ENCODE measurements around the gene C3orf22.
A peak's percentile ranks its signal among the peaks of the same experiment; 100 is the strongest.
"Not testable (repeated sequence)": the region's sequence is repeated elsewhere in the genome, so short reads cannot be mapped to it uniquely, and the experiment has no call there.

The C3orf22 gene

DNA sequence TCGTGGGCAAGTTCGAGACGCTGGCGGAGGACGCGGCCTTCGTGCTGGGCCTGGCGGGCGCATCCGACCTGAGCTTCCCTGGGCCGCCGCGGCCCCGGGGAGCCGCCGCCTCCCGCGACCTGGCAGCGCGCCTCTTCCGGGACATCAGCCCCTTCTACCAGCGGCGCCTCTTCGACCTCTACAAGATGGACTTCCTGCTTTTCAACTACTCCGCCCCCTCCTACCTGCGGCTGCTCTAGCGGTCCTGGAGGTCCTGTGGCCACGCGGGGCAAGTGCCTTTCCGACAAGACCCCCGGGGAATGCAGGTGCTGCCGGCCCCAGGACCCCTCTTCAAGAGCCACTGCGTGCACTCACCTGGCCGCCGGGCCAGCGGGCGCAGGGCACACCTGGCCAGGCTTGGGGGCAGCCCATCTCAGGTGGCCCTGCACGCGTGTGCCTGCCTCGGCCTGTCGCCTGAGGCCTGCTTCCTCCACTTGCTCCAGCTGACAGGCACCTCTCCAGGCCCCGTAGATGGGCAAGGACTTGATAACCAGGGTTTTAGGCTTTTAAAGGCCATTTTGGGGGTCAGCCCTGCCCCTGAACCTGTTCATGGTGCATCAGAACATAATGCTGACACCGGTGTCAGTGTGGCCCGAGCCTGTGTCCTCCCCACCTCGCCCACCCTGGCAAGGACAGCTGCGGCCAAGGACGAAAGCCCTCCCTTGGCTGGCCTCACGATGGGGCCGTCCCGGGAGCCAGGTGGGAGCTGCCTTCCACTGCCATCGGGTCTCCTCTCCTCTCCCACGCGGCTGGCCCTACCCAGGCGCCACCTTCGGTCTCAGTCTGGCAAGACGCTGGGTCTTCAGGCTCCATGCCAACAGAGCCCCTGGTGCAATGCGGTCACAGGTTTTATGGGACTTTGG is 16.1 kb downstream of the C3orf22 start:
- no peak for DNase-seq (ENCODE audit: low read depth)

DNA sequence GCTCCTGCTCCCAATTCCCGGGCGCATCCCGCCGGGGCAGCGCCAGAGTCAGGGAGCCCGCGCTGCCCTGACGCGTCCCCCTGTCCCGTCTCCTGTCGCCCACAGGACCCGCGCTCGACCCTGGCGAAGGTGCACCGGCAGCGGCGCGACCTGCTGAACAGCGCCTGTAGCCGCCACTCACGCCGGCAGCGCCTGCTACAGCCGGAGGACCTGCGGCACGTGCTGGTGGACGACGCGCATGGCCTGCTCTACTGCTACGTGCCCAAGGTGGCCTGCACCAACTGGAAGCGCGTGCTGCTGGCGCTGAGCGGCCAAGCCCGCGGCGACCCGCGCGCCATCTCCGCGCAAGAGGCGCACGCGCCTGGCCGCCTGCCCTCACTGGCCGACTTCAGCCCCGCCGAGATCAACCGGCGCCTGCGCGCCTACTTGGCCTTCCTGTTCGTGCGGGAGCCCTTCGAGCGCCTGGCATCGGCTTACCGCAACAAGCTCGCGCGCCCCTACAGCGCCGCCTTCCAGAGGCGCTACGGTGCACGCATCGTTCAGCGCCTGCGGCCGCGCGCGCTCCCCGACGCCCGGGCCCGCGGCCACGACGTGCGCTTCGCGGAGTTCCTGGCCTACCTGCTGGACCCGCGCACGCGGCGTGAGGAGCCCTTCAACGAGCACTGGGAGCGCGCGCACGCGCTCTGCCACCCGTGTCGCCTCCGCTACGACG is 16.9 kb downstream of the C3orf22 start:
- no peak for DNase-seq (ENCODE audit: low read depth)

DNA sequence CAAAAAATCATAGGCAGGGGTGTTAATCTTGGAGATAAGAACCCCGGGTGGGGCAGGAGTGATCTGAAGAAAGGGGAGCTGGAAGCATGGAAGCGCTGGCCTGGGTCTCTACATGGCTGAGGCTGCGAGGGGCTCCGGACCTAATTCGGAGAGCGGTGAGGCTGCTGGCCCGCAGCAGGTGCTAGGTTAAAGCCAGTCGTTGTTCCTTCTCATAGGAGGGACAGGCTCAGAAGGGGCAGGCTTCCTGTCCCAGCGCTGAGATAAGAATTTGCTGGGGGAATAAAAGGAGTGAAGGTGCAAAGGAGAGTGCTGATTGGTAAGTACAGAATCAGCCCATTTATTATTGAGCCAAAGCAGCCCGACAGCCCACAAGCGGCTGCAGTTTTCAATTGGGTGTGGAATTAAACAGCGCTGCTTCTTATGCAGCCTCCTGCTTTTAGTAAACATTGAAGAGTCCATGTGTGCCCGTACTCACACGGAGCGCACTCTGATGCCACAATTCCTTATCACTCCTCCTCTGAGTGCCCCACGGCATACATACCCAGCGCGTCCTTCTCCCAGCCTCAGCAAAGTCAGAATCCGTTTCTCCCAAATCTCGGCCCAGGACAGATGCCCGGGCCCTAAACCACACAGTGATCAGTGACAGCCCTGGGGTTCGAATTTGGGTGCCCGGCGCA is 17.6 kb downstream of the C3orf22 start:
- DNase-seq (ENCODE audit: low read depth), result no peak

DNA sequence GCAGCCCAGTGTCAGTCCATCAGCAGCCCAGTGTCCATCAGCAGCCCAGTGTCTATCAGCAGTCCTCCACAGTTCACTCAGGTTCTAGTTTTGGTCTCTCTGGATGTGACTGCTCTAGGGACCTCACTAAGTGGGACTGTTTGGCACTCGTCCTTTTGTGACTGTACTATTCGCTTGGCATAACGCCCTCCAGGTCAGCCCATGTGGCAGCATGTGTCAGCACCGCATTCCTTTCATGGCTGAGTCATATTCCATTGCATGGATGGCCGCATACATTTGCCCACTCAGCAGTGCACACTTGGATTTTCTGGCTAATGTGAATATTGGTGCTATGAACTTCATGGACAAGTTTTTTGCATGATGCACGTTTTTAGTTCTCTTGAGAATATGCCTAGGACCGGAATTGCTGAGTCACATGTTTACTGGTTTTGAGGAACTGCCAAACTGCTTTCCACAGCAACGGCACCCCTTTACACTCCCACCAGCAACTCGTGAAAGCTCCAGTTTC is 18.3 kb downstream of the C3orf22 start:
- peak; percentile 92 for DNase-seq (ENCODE audit: low read depth)

DNA sequence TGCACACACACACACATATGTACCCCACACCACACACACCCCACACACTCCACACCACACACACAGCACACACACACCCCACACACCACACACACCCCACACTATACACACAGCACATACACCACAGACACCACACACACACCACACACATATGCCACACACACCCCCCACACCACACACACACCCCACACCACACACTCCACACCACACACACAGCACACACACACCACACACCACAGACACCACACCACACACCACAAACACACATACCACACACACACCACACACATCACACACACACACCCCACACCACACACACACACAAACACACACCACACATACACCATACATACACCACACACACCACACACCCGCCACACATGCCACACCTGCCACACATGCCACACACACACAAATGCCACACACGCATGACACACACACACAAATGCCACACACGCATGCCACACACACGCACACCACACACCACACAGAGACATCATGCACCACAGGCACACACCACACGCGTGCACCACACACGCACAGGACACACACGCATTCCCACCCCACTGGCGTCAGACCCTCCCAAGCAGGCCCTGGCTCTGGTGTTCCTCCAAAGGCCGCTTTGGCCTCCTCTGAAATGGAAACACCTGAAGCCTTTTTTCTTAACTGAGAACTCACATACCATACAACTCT is 19.0 kb downstream of the C3orf22 start:
- no peak for DNase-seq (ENCODE audit: low read depth)

DNA sequence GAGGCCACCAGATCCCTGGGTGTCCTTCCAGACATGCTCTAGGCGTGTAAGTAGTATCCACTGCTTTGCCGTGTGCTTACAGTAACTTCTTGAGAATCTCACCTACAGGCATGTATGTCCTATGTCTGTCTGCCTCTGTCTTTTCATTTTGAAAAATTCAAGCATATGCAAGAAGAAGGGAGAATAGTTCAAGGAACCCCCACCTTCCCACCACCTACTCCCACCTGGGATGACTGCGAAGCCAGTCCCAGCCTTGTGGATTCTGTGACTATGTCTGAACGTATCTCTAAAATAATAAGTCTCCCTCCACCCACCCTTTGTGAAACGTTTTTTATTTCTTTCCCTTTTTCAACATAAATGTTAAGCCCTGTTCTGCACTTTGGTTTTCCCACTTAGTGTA is 19.8 kb downstream of the C3orf22 start:
- DNase-seq (ENCODE audit: low read depth), result no peak

DNA sequence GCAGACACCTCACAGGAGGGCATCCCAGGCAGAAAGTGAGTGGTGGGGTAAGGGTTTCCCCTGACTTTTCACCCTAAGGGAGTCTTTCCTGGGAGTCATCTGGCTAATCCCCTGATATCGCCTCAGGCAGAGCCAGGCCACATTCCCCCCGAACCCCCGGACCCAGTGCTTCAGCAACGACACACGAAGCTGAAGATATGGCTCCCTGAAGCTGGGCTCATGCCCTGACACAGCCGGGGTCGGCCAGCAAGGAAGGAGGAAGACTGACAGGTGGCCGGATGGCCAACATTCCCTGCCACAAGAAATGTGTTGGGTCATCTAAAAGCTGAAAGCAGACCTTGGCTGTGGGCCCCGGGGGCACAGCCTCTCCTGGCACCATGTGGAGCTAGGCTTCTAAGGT is 20.4 kb downstream of the C3orf22 start:
- no peak for DNase-seq (ENCODE audit: low read depth)

DNA sequence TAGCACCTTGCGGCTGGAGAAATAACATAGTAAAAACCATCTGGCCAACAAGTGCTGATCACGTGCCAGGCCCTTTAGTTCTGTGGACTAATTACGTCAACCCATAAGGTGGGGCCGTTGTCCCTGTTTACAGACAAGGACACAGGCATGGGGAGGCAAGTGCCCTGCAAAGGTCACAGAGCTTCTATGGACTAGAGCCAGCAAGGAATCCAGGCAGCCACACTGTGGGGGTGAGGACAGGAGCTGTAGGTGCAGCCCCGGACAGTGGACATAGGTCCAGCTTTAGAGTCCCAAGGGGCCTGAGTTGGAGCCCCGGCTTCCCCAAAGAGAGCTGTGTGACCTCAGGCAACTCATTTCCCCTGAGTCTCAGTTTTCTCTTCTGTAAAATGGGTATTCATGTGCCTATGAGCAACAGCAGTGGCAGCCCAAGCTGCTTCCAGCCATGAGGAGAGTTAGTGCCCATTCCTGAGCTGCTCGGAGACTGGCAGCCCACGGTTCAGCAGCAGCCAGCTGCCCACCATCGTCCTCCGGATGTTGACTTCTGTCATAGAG is 20.9 kb downstream of the C3orf22 start:
- no peak for DNase-seq (ENCODE audit: low read depth)

DNA sequence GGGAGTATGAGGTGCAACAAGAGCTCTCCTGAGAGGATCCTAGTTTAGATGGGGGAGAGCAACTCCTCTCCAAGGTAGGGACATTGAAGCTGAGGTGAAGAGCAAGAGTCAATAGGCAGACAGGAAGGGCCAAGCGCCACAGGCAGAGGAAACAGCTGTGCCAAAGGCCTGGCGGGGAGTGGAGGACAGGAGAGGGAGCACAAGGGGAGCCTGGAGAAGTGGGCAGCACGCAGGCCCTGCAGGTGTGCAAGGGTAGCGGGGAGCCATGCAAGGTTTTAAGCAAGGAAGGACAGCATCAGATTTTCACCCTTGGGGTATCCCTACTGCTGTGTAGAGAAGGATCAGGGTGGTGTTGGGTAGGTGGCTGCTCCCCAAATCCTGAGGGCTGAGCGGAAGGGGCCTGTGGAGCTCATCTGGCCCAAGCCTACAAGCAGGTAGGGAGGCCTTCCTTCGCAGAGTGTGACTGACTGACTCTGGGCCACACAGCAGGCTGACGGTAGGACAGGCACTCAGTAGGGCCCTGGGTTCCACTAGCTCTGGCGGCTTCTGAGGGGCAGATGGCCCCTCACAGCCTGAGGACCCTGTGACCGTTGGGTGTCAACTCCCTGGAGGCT is 21.5 kb downstream of the C3orf22 start:
- no peak for DNase-seq (ENCODE audit: low read depth)

DNA sequence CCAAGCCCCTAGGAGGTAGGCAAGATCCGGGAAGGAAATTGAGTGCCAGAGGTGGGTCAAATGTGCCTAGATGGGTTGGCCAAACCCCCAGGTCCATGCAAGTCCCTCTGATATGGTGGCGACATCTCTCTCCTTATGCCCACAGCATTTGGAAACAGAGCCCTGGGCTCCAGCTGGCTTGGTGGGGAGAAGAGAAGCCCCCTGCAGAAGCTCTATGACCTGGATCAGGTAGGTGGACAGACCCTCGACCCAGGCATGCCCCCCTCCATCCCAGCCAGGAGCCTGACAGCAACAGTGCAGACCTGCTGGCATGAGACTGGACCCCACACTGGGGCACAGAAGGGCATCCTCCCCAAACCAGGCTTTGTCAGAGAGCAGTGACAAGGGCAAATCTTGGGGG is 22.6 kb downstream of the C3orf22 start:
- DNase-seq (ENCODE audit: low read depth), result no peak

DNA sequence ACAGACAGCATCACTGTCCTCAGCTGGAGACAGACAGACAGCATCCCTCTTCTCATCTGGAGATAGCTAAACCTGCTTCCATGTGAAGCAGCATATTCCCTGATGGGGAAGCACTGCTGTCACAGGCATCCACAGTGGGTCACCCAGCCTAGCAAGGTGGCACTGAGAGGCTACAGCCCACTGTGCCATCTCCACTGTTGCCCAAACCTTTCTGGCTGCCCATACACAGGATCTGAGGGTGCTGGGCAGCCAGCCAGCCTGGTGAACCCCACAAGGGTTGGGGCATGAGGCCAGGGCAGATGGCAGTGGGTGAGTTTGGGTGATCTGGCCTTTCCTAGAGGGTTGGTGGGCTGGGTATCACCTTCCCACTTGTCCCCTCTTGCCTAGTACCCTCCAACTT is 23.1 kb downstream of the C3orf22 start:
- DNase-seq (ENCODE audit: low read depth), result no peak

DNA sequence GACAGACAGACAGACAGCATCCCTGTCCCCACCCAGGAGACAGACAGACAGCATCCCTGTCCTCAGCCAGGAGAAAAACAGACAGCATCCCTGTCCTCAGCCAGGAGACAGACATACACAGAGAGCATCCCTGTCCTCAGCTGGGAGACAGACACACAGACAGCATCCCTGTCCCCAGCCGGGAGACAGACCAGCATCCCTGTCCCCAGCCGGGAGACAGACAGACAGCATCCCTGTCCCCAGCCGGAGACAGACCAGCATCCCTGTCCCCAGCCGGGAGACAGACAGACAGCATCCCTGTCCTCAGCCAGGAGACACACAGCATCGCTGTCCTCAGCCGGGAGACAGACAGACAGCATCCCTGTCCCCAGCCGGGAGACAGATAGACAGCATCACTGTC is 24.0 kb downstream of the C3orf22 start:
- DNase-seq (ENCODE audit: low read depth), result not testable (repeated sequence)

DNA sequence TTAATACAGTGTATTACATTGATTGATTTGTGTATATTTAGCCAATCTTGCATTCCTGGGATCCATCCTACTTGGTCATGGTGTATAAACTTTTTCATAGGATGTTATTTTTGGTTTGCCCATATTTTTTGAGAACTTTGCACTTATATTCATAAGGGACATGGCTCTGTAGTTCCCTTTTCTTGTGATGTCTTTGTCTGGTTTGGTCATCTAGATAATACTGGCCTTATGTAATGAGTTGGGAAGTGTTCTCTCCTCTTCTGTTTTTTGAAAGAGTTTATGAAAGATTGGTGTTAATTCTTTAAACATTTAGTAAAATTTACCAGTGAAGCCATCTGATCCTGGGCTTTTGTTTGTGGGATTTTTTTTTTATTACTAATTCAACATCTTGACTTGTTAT is 25.2 kb downstream of the C3orf22 start:
- no peak for DNase-seq (ENCODE audit: low read depth)

DNA sequence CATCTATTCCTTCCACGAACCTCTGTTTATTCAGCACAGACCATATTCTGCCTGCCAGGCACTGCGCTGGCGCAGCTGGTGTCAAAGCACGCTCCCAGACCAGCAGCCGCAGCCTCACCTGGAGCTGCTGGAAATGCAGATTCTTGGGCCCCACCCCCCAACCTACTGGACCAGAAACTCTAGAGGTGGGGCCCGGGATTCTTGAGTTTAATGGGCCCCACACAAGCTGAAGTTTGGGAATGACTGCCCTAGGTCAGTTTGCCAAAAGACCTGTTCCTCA is 27.7 kb downstream of the C3orf22 start:
- no peak for DNase-seq (ENCODE audit: low read depth)

DNA sequence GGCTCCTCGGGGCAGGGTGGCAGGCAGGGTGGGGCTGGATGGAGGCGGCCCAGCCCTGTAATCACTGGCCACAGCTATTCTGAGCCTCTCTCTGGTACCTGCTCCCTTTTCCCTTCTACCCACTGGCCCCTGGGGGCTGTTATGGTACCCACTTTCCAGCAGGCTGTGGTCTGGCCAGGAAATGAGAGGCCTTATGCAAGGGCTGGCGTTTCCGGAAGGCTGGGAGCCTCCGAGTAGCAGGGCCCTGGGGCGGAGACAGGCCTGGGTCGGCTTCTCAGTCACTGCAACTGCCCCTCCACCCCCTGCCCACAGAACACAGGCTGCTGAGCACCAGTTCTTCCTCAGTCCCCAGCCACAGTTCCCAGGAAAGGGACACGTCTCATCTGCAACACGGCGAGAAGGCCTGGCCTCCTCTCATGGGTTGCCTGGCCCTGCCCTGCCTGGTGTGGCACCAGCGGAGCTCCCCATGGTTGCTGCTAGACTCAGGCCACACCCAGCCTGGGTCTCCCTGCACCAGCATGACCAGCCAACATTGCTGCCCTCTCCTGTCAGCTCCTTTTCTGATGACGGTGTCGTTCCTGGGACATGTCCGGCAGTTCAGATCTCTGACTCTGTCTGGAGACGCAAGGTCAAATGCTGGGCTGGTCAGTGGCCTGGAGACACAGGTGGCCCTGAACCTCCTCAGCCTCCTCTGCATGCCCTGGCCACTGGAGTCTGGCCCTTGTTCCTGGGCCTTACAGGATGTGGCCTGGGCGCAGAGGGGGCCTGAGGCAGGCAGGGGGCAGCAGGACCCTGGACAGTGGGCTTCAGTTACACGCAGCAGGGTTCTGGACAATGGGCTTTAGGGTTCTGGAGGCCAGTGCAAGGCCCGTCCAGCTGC is 28.3 kb downstream of the C3orf22 start:
- no peak for DNase-seq (ENCODE audit: low read depth)

DNA sequence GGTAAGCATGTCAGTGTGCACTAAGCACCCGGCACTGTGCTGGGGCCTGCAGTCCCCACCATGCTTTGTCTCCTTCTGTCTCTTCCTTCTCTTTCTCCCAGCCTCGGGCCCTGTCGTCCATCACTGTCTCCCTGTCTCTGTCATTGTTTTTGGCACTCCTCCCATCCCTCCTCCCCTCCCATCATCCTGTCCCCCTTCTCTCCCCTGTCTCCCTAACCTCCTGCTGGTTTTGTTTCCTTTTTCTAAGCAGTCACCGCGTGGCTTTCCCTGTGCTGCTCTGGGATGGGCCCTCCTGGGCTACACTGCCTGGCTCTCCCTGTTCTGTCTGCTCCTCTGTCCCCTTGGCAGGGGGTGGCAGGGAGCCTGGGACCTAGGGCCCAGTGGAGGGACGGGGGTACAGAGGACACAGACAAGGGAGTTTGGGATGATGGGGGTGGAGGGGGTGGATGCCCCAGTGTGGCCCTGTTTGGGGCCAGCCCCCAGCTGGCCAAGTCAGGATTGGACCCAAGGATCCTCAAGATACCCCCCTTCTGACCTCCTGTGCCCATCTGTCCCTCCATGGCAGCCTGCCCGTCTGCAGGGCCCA is 29.1 kb downstream of the C3orf22 start:
- no peak for DNase-seq (ENCODE audit: low read depth)

DNA sequence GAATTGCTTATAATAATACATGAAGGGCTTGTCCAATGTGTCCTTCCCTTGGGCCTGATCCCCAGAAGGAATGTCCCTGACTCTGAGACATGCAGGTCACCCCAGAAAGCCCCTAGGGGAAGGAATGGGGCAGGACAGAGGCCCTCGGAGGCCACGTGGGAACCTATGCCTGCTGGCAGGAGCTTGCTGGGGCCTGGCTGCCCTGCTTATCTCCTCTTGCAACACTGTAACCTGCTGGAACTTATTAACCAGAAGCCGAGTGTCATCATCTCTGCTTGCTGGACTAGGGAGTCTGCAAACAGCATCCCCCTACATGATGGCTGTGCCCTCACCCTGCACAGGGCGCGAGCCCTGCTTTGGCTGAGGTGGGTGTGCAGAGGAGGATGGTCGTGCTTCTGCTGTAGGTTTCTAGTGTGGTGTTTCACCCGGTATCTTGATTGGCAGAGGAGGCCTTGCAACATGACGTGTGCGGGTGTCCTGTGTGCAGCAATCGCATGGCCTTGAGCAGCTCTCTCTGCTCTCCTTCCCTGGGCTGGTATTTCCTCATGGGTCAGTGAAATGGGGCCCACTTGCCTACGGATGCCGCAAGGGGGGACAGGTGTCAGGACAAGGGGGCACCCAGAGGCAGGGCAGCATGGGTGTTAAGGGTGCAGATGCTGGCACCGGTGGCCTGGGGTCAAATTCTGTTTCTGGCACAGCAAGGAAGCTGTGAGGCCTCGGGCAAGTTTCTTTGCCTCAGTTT is 29.8 kb downstream of the C3orf22 start:
- DNase-seq (ENCODE audit: low read depth), result no peak

DNA sequence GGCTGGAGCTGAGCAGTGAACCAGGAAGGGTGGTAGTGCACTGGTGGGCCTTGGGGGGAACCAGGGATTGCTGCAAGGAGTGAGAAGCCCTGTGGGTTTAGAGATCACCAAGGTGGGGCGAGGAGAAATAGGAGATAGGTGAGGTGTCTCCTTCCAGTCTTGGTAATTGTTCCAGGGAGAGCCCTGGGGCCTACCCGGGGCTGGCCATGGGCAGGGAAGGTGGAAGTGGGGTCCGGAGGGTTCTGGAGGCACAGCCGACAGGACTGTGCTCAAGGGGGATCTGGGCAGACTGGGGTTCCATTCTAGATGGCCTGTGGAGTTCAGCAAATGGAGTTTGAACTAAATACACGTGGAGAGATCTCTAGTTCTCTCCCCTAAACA is 30.3 kb downstream of the C3orf22 start:
- DNase-seq (ENCODE audit: low read depth), result no peak

DNA sequence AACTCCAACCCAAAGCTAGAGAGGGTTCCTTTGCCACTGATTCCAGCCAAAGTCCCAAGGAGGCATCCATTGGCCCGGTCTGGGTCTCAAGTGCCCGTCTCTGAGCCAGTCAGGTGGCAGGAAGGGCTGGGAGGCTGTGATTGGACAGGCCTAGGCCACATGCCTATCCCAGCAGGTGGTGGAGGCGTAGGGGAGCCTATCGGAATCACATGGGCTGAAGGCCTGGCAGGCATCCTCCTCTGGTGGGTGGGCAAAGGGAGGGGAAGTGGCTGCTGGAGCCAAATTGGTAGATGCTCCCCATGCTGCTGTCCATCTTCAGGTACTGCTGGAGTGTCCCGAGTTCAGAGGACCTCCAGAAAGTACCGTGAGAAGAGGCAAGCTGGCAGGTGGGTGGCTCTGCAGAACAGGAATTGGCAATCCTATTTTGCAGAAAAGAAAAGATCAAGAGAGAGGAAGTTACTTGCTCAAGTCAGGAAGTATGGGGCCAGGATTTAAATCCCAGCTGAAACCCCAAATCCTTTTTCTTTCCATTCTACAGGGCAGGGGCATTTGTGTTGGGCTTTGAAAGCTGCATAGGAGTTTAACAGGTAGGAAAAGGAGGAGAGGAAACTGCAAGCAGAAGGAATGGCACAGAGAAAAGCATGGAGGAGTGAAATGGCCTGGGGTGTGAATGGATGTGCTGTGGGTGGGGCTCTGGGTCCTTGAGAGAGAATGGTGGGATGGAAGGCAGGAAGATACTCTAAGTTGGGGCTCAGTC is 31.1 kb downstream of the C3orf22 start:
- no peak for DNase-seq (ENCODE audit: low read depth)

Data from stromal cell of bone marrow (primary cell).